ENCODE data around the gene RTF2.
A peak's percentile ranks its signal among the peaks of the same experiment; 100 is the strongest.

RTF2 gene

GRCh38 chr20:56468316-56469076 lies at the start of gene RTF2:
Gene RTF2, plus strand, starts transcription at chr20:56468627. Its CDS starts 71 bp downstream, at chr20:56468698.
- DNase-seq = peak; percentile 86

- no peak for DNase-seq
Measured at GRCh38 chr20:56420028-56420427, 48.4 kb upstream of the RTF2 start.

GRCh38 chr20:56420940-56421688 lies 47.3 kb upstream of the RTF2 start:
- no peak for DNase-seq

- no peak for DNase-seq
Measured at GRCh38 chr20:56422076-56422823, 46.2 kb upstream of the RTF2 start.

GRCh38 chr20:56422824-56423189 lies 45.6 kb upstream of the RTF2 start:
- DNase-seq = no peak

- no peak for DNase-seq
Measured at GRCh38 chr20:56423211-56423610, 45.2 kb upstream of the RTF2 start.

- DNase-seq = no peak
Measured at GRCh38 chr20:56423886-56424285, 44.5 kb upstream of the RTF2 start.

- no peak for DNase-seq
Measured at GRCh38 chr20:56424931-56425330, 43.5 kb upstream of the RTF2 start.

GRCh38 chr20:56426026-56426425 lies 42.4 kb upstream of the RTF2 start:
- no peak for DNase-seq

- no peak for DNase-seq
Measured at GRCh38 chr20:56426926-56427325, 41.5 kb upstream of the RTF2 start.

- no peak for DNase-seq
Measured at GRCh38 chr20:56427797-56428196, 40.6 kb upstream of the RTF2 start.

GRCh38 chr20:56428410-56428809 lies 40.0 kb upstream of the RTF2 start:
- DNase-seq = no peak

- no peak for DNase-seq
Measured at GRCh38 chr20:56428881-56429280, 39.5 kb upstream of the RTF2 start.

- no peak for DNase-seq
Measured at GRCh38 chr20:56429502-56429901, 38.9 kb upstream of the RTF2 start.

GRCh38 chr20:56429941-56430340 lies 38.5 kb upstream of the RTF2 start:
- no peak for DNase-seq

GRCh38 chr20:56430461-56430860 lies 38.0 kb upstream of the RTF2 start:
- no peak for DNase-seq

- DNase-seq = no peak
Measured at GRCh38 chr20:56430957-56431356, 37.5 kb upstream of the RTF2 start.

- peak; percentile 2 for DNase-seq
Measured at GRCh38 chr20:56431471-56431870, 37.0 kb upstream of the RTF2 start.

- DNase-seq = no peak
Measured at GRCh38 chr20:56433221-56433879, 35.1 kb upstream of the RTF2 start.

- DNase-seq = no peak
Measured at GRCh38 chr20:56433880-56434255, 34.6 kb upstream of the RTF2 start.

- DNase-seq = no peak
Measured at GRCh38 chr20:56437196-56437960, 31.0 kb upstream of the RTF2 start.

- DNase-seq = no peak
Measured at GRCh38 chr20:56438284-56438683, 30.1 kb upstream of the RTF2 start.

Measured in NCI-H1105 treated with DMSO at 0.1 percent for 48 hours (cell line).